A673 (cell line): Measurements from ENCODE around the gene XIRP1. TPM values are rescaled to one million over a fixed set of nuclear protein-coding genes. Genes with fewer than 3 reads are reported as not detected.

Experiments
- BruUV-seq: library from RNA; stranded (reverse); fragments of 400-500 nt; replicated peaks from 2 replicates; lab custom pipeline; 2021; lab: Mats Ljungman, UMichigan
- CTCF ChIA-PET: fragments of 300-600 bp; sonication (Branson Sonifier 250); formaldehyde crosslinking; loops from one replicate; lab custom pipeline; 2022; ENCODE audit warnings: antibody characterized with exemption; lab: Charles Lee
- POLR2A ChIA-PET: fragments of 300-600 bp; sonication (Branson Sonifier 250); formaldehyde crosslinking; loops from one replicate; lab custom pipeline; 2022; ENCODE audit warnings: antibody characterized with exemption; ENCODE audit not compliant: low non-redundant PET; lab: Charles Lee
- DNase-seq: peaks from one replicate; pipeline ENCODE4 v3.0.0-alpha.2; 2015; ENCODE audit warnings: low spot score
- H3K27ac ChIP-seq: fragments of 200-600 bp; sonication (generic); 2 replicates; pipeline ENCODE4 v1.5.1; 2016; ENCODE audit warnings: mixed run types, low read depth, mild to moderate bottlenecking, mixed read lengths, antibody characterized with exemption, low read length; ENCODE audit not compliant: poor library complexity, severe bottlenecking
- H3K27me3 ChIP-seq: fragments of 200-600 bp; sonication (generic); replicated peaks from 2 replicates; pipeline ENCODE4 v1.6.1; 2017; ENCODE audit warnings: mixed run types, low read depth, mild to moderate bottlenecking, mixed read lengths, antibody characterized with exemption, low read length; ENCODE audit not compliant: insufficient read depth, poor library complexity
- H3K36me3 ChIP-seq: fragments of 200-600 bp; sonication (generic); 2 replicates; pipeline ENCODE4 v1.6.1; 2016; ENCODE audit warnings: mixed run types, mild to moderate bottlenecking, mixed read lengths, antibody characterized with exemption, low read length; ENCODE audit not compliant: insufficient read depth, poor library complexity, severe bottlenecking
- H3K4me1 ChIP-seq: fragments of 200-600 bp; sonication (generic); 2 replicates; pipeline ENCODE4 v1.6.1; 2017; ENCODE audit warnings: mixed run types, mild to moderate bottlenecking, mixed read lengths, antibody characterized with exemption, low read length; ENCODE audit not compliant: insufficient read depth, poor library complexity, severe bottlenecking
- H3K4me3 ChIP-seq: fragments of 200-600 bp; sonication (generic); 2 replicates; pipeline ENCODE4 v1.5.1; 2016; ENCODE audit warnings: low read depth, mixed run types, mild to moderate bottlenecking, mixed read lengths, low read length; ENCODE audit not compliant: poor library complexity, severe bottlenecking
- H3K9me3 ChIP-seq: fragments of 200-600 bp; sonication (generic); 2 replicates; pipeline ENCODE4 v1.6.1; 2016; ENCODE audit warnings: mixed run types, low read depth, mild to moderate bottlenecking, mixed read lengths, antibody characterized with exemption, low read length; ENCODE audit not compliant: poor library complexity, severe bottlenecking
- CTCF ChIP-seq: fragments of 300-800, 200-600 bp; sonication (generic); conservative IDR thresholded peaks from 2 replicates; pipeline ENCODE4 v1.5.1; 2017; ENCODE audit warnings: low read depth, mild to moderate bottlenecking, antibody characterized with exemption, low read length, moderate library complexity, mixed read lengths
- EZH2 ChIP-seq: fragments of 200-600 bp; sonication (generic); IDR thresholded peaks from 2 replicates; pipeline ENCODE4 v1.6.1; 2017; ENCODE audit warnings: borderline replicate concordance, low read depth, mild to moderate bottlenecking, mixed read lengths, antibody characterized with exemption, low read length; ENCODE audit not compliant: poor library complexity, severe bottlenecking
- intact Hi-C: fragments of 100-400 bp; cut with micrococcal nuclease; formaldehyde crosslinking; loops from one replicate; pipeline ENCODE4 v1.10.0; 2022; ENCODE audit not compliant: unreplicated experiment
- total RNA-seq: library from RNA; stranded (reverse); gene quantifications from 2 replicates; pipeline ENCODE4 v1.2.3, GENCODE V29; 2021

Gene XIRP1
- total RNA-seq, 1 experiment from 2014 or later = not detected

GRCh38 chr3:39147711-39148434 lies 44.5 kb downstream of the XIRP1 start:
- Histone ChIP-seq H3K27ac (peak overlapping the region; percentile 73), H3K27me3 (no peaks in the 10 kb centered on the region), H3K9me3 (no peaks in the 10 kb centered on the region), H3K36me3 (peaks cover 17% of the 10 kb centered on the region), H3K4me3 (peak overlapping the region; percentile 2), H3K4me1 (peaks cover 51% of the 10 kb centered on the region)
- TF ChIP-seq CTCF = no peak
- no peak for TF ChIP-seq EZH2
- ChIA-PET POLR2A (no interaction called here), CTCF (no interaction called here)
- DNase-seq = no peak
- no TSS peak for BruUV-seq
- intact Hi-C loops = no loop called here

- no peaks in the 10 kb centered on the region for H3K9me3 ChIP-seq
- H3K27ac ChIP-seq = peak overlapping the region; percentile 73
- BruUV-seq = no TSS peak
- ChIA-PET CTCF (interaction anchor here (0.5 kb wide), 1 partner anchor 1162 kb away, joined by 4 read pairs; no protein-coding TSS in a partner anchor), POLR2A (no interaction called here)
- TF ChIP-seq EZH2 (no peak), CTCF (no peak)
- intact Hi-C loops = no loop called here
- H3K4me3 ChIP-seq = no peak overlapping the region
- peak; percentile 60 for DNase-seq
- peaks cover 51% of the 10 kb centered on the region for H3K4me1 ChIP-seq
- H3K36me3 ChIP-seq = peaks cover 22% of the 10 kb centered on the region
- no peaks in the 10 kb centered on the region for H3K27me3 ChIP-seq
Observed at GRCh38 chr3:39146611-39147591, 45.5 kb downstream of the XIRP1 start.

- Histone ChIP-seq H3K4me1 (peaks cover 44% of the 10 kb centered on the region), H3K9me3 (no peaks in the 10 kb centered on the region), H3K4me3 (no peak overlapping the region), H3K27me3 (no peaks in the 10 kb centered on the region), H3K27ac (no peak overlapping the region), H3K36me3 (peaks cover 22% of the 10 kb centered on the region)
- TF ChIP-seq CTCF (no peak), EZH2 (no peak)
- no peak for DNase-seq
- CTCF ChIA-PET = no interaction called here
- no TSS peak for BruUV-seq
- intact Hi-C loops = no loop called here
- POLR2A ChIA-PET = no interaction called here
Observed at GRCh38 chr3:39146083-39146501, 46.3 kb downstream of the XIRP1 start.
